BLaER1 (cell line): ENCODE data around the gene OR2F1.

ENCODE experiments used
- H3K27ac ChIP-seq: shearing (Covaris generic); formaldehyde crosslinking; 2 replicates; pipeline ENCODE4 v1.8.1; 2022
- H3K27me3 ChIP-seq: shearing (Covaris generic); formaldehyde crosslinking; 2 replicates; pipeline ENCODE4 v1.8.1; 2022
- H3K36me3 ChIP-seq: shearing (Covaris generic); formaldehyde crosslinking; 2 replicates; pipeline ENCODE4 v1.8.1; 2022
- H3K4me1 ChIP-seq: shearing (Covaris generic); formaldehyde crosslinking; 2 replicates; pipeline ENCODE4 v1.8.1; 2022
- H3K4me2 ChIP-seq: shearing (Covaris generic); formaldehyde crosslinking; 2 replicates; pipeline ENCODE4 v1.8.1; 2022
- H3K4me3 ChIP-seq: shearing (Covaris generic); formaldehyde crosslinking; 2 replicates; pipeline ENCODE4 v1.8.1; 2022
- H3K9ac ChIP-seq: shearing (Covaris generic); formaldehyde crosslinking; 2 replicates; pipeline ENCODE4 v1.8.1; 2022
- H3K9me3 ChIP-seq: shearing (Covaris generic); formaldehyde crosslinking; 2 replicates; pipeline ENCODE4 v1.8.1; 2022
- H4K20me1 ChIP-seq: shearing (Covaris generic); formaldehyde crosslinking; 2 replicates; pipeline ENCODE4 v1.8.1; 2022
- Cebpa-rat ChIP-seq: shearing (Covaris generic); IDR thresholded peaks from 2 replicates; pipeline ENCODE4 v1.8.1; 2022

Gene OR2F1, protein sequence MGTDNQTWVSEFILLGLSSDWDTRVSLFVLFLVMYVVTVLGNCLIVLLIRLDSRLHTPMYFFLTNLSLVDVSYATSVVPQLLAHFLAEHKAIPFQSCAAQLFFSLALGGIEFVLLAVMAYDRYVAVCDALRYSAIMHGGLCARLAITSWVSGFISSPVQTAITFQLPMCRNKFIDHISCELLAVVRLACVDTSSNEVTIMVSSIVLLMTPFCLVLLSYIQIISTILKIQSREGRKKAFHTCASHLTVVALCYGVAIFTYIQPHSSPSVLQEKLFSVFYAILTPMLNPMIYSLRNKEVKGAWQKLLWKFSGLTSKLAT

DNA sequence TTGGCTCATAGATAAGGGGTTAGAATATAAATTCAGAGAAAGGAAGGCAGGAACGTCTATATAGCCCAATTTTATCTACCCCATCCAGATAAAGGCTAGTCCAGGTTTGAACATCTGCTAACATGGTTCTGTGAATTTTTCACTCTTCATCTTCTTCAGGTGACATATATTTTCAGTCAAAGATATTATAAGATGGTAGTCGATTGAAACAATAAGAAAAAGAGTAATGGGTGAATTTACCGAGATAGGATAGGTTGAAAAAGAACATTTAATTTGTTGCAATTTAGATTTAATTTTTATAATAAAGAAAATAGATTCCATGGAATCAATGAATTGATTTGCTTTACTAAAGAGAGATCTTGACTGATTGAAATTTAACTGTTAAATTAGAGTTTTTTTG, at the start of gene OR2F1:
Gene OR2F1 (plus strand): TSS at position 301 of the 400 bp plus-strand sequence. CDS start 5,127 bp downstream, outside the sequence.
- Histone ChIP-seq H3K4me2 (no peak within 1 kb of the TSS), H3K9me3 (no peaks in the 10 kb centered on the region), H3K27ac (no peak within 1 kb of the TSS), H3K4me1 (no peaks in the 10 kb centered on the region), H3K9ac (no peak within 1 kb of the TSS), H3K36me3 (no peaks in the 10 kb centered on the region), H3K27me3 (no peaks in the 10 kb centered on the region), H3K4me3 (no peak within 1 kb of the TSS), H4K20me1 (no peaks in the 10 kb centered on the region)
- TF ChIP-seq Cebpa-rat, result no peak

DNA sequence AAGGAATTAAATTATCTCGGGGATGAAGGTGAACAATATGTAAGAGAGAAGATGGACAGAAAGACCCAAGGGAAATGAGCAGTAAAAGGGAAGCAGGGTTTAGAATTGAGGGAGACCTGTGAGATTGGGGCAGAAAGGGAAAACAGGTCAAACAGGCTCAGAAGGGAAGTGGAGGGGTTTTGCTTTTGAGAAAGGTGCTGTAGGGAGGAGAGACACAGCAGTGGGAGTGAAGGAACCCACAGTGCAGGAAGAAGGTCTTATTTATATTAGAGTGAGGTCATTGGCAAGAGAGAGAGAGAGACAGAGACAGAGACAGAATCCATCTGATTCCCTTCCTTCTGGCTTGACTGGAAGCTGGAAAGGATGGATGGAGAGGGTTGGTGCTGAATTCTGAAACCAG, 49.1 kb upstream of the OR2F1 start:
- no peak for TF ChIP-seq Cebpa-rat

DNA sequence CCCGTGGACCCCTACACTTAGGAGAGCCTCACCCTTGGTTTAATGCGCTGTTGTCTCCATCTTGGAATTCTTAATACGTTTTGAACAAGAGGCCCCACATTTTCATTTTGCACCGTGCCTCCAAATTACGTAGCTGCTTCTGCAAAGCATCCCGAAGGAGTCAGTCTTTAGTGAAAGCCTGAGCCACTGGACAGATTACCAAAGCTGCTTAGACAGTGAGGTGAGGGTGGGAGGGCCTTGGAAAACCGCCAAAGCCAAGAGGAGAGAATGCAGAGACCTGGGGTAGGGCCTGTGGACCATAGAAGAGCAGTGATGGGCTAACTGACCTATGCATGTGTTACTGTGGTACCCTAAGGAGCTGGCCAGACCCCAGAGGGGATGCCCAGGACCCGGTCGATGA, 48.5 kb upstream of the OR2F1 start:
- no peaks in the 10 kb centered on the region for H4K20me1 ChIP-seq
- no peaks in the 10 kb centered on the region for H3K4me1 ChIP-seq
- no peak overlapping the region for H3K4me2 ChIP-seq
- no peaks in the 10 kb centered on the region for H3K36me3 ChIP-seq
- no peak for TF ChIP-seq Cebpa-rat
- no peak overlapping the region for H3K9ac ChIP-seq
- no peak overlapping the region for H3K27ac ChIP-seq
- no peak overlapping the region for H3K4me3 ChIP-seq
- H3K27me3 ChIP-seq, result no peaks in the 10 kb centered on the region
- H3K9me3 ChIP-seq, result no peaks in the 10 kb centered on the region

More for the DNA sequence above, 49.1 kb upstream of the OR2F1 start:
- Histone ChIP-seq H3K4me1 (peaks cover 6% of the 10 kb centered on the region), H4K20me1 (no peaks in the 10 kb centered on the region), H3K4me2 (no peak overlapping the region), H3K9ac (no peak overlapping the region), H3K27ac (no peak overlapping the region), H3K9me3 (no peaks in the 10 kb centered on the region), H3K27me3 (no peaks in the 10 kb centered on the region), H3K36me3 (no peaks in the 10 kb centered on the region), H3K4me3 (no peak overlapping the region)

DNA sequence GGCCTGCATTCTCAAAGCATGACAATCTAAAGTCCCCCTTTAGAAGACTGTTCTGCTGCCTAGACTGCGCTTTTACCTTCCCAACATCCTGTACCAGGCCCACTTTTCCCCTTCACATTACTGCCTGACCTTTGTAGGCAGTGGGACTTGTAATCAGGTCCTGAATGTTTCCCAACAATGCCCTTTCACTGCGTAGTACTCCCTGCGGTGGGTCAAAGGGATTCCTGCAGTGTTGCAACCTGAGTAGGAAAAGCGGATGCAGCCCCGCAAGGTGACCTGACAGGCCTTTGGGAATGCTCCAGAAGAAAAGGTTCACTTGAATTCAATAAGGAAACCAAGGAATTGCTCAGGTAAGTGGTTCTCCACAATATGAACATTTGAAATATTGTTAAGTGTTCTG, 47.7 kb upstream of the OR2F1 start:
- H3K4me2 ChIP-seq, result no peak overlapping the region
- no peak overlapping the region for H3K9ac ChIP-seq
- H3K4me1 ChIP-seq, result no peaks in the 10 kb centered on the region

DNA sequence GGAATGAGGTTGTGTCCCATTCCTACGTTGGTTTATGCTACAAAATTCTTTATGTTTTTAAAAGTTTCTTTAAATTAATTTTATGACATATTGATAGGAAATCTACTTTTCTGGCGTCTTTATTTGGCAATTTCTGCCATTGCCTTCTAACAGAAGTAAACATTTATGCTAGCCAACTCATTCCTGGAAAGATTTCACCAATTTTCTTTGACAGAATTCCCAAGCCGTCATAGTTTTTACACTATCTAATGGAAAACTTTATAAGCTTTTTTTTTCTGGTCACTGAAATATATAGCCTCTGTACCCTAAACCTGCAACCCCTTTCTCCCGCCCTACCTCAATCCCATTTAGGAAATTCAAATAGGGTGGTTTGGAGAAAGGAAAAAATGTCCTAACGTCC, 46.5 kb upstream of the OR2F1 start:
- H3K36me3 ChIP-seq, result no peaks in the 10 kb centered on the region
- no peak overlapping the region for H3K4me2 ChIP-seq
- no peak overlapping the region for H3K9ac ChIP-seq
- H3K27ac ChIP-seq, result no peak overlapping the region
- H3K4me1 ChIP-seq, result no peaks in the 10 kb centered on the region
- no peaks in the 10 kb centered on the region for H4K20me1 ChIP-seq
- H3K27me3 ChIP-seq, result no peaks in the 10 kb centered on the region
- no peaks in the 10 kb centered on the region for H3K9me3 ChIP-seq
- H3K4me3 ChIP-seq, result no peak overlapping the region
- no peak for TF ChIP-seq Cebpa-rat

More for the DNA sequence above, 47.7 kb upstream of the OR2F1 start:
- H3K27ac ChIP-seq, result no peak overlapping the region
- H3K4me3 ChIP-seq, result no peak overlapping the region
- no peaks in the 10 kb centered on the region for H3K36me3 ChIP-seq
- no peaks in the 10 kb centered on the region for H4K20me1 ChIP-seq
- no peaks in the 10 kb centered on the region for H3K9me3 ChIP-seq
- no peaks in the 10 kb centered on the region for H3K27me3 ChIP-seq
- TF ChIP-seq Cebpa-rat, result no peak

DNA sequence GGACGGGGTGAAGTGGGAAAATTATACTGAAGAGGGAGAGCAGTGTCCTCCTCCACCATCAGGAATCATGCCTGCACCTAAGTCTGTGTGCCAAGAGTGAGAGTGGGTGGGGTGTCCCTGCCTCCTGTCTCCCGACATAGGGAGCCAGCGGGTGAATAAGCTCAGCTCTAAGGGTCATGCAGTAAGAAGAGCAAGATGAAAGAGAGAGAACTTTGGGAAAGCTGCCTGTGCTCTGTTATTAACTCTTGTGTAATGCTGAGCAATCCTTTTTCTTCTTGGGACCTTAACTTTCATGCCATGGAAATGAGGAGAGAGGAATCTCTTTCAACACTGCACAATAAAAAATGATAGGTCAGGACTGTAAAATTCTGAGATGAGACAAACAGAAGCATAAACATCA, 44.8 kb upstream of the OR2F1 start:
- H3K36me3 ChIP-seq, result no peaks in the 10 kb centered on the region
- no peaks in the 10 kb centered on the region for H4K20me1 ChIP-seq
- no peaks in the 10 kb centered on the region for H3K27me3 ChIP-seq
- H3K4me3 ChIP-seq, result no peak overlapping the region
- no peak overlapping the region for H3K9ac ChIP-seq
- no peaks in the 10 kb centered on the region for H3K4me1 ChIP-seq
- H3K27ac ChIP-seq, result no peak overlapping the region
- no peak overlapping the region for H3K4me2 ChIP-seq
- TF ChIP-seq Cebpa-rat, result no peak
- H3K9me3 ChIP-seq, result no peaks in the 10 kb centered on the region

DNA sequence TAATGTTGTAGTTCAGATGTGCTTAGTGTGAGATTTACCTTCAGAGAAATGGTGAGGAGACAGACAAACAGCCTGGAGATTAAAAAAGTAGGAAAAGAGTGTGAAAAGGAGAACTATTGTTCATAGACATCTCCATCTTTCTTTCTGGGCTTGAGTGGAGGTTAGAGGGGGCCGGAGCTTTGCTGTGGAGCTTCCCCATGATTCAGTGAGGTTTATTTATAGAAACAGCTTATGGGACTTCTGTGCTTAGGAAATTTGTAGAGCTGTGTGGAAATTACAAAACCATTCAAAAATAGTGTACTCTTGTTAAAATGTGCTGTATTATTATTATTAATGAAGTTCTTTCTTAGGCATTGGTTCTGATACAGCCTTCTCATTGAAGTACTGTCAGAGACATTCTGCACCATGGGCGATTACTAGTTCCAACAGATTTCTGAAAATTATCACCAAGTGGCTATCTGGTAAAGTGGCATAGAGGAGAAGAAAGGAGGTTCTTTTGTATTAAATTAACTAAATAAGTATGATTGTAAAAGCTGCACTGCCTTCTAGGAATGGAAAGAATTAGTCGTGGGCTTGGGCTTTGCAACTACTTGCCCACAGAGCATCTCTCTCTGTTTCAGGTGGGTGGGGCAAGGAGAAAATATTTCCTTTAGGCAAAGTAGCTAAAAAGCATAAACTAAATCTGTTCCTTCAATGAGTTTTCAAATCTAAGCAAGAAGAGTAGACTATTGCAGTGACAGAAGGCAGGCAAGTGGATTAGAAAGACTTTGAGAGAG, 44.0 kb upstream of the OR2F1 start:
- TF ChIP-seq Cebpa-rat, result no peak
- Histone ChIP-seq H3K27me3 (no peaks in the 10 kb centered on the region), H3K36me3 (no peaks in the 10 kb centered on the region), H3K27ac (no peak overlapping the region), H4K20me1 (no peaks in the 10 kb centered on the region), H3K4me1 (no peaks in the 10 kb centered on the region), H3K9ac (no peak overlapping the region), H3K9me3 (no peaks in the 10 kb centered on the region), H3K4me3 (no peak overlapping the region), H3K4me2 (no peak overlapping the region)

DNA sequence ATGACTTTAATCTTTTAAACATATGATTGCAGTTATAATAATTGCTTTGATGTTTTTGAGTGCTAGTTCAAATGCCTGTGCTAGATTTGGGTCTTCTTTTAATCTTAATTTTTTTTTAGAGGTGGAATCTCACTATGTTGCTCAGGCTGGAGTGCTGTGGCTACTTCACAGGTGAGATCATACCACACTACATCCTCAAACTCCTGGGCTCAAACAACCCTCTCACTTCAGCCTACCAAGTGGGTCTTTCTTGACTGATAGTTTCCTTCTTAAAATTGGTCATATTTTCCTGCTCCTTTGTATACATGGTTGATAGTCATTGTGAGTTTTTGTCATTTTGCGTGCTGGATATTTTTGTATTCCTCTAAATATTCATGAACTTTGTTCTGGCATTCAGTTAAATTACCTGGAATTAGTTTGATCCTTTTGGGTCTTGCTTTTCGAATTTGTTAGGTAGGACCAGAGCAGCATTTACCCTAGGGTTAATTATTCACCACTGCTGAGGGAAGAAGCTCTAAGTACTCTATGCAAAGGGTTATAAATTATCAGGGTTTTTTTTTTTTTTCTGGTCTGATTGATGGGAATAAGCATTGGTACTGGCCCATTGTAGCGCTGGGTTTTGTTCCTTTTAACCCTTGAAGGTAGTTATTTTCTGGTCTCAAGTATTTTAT, 40.6 kb upstream of the OR2F1 start:
- no peak overlapping the region for H3K9ac ChIP-seq
- H3K4me3 ChIP-seq, result no peak overlapping the region
- no peaks in the 10 kb centered on the region for H4K20me1 ChIP-seq
- H3K4me1 ChIP-seq, result no peaks in the 10 kb centered on the region
- H3K4me2 ChIP-seq, result no peak overlapping the region
- TF ChIP-seq Cebpa-rat, result no peak
- no peaks in the 10 kb centered on the region for H3K9me3 ChIP-seq
- H3K27me3 ChIP-seq, result no peaks in the 10 kb centered on the region
- H3K27ac ChIP-seq, result no peak overlapping the region
- H3K36me3 ChIP-seq, result no peaks in the 10 kb centered on the region

DNA sequence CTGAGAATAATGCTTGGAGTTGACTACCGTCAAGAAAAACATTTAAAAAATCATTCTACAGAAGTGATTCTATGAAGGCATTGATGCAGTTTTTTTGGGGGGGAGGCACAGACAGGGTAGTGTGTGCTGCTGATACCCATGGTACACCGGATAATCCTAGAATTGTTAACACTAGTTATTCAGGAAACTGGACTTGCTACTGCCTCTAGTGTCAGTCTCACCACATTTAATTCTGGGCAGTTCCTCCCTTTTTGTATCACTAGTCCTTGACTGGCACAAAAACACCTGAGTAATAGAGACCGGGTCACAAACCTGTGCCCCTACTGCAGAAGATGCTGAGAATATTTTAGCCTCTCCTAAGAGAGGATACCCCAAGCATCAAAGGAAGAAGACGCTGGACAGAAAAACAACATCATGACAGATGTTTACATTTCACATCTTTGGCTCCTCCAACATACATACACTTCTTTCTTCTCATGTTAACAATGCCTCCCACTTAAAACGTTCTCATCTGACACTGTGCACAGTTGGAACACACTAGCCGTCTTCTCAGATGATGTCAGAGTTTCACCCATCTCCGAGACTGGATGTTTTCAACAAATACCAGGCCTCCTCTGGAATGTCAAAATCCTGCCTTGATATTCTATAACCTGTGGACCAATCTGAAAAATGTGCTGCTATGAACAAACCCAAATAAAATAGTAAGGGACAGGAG, 39.5 kb upstream of the OR2F1 start:
- H3K4me2 ChIP-seq, result no peak overlapping the region
- TF ChIP-seq Cebpa-rat, result no peak
- no peak overlapping the region for H3K27ac ChIP-seq
- H4K20me1 ChIP-seq, result no peaks in the 10 kb centered on the region
- no peaks in the 10 kb centered on the region for H3K27me3 ChIP-seq
- H3K4me1 ChIP-seq, result no peaks in the 10 kb centered on the region
- H3K4me3 ChIP-seq, result no peak overlapping the region
- H3K9ac ChIP-seq, result no peak overlapping the region
- H3K9me3 ChIP-seq, result no peaks in the 10 kb centered on the region
- no peaks in the 10 kb centered on the region for H3K36me3 ChIP-seq
